HG03108 (cell line): ENCODE data around the gene PPID.
"Not testable (repeated sequence)": the region's sequence is repeated elsewhere in the genome, so short reads cannot be mapped to it uniquely, and the experiment has no call there.

Source experiments
- ATAC-seq: cut with Tn5 transposase; IDR thresholded peaks from one replicate; pipeline ENCODE4 v1.9.1; 2021; ENCODE audit warnings: moderate library complexity; ENCODE audit not compliant: unreplicated experiment

Gene PPID

DNA sequence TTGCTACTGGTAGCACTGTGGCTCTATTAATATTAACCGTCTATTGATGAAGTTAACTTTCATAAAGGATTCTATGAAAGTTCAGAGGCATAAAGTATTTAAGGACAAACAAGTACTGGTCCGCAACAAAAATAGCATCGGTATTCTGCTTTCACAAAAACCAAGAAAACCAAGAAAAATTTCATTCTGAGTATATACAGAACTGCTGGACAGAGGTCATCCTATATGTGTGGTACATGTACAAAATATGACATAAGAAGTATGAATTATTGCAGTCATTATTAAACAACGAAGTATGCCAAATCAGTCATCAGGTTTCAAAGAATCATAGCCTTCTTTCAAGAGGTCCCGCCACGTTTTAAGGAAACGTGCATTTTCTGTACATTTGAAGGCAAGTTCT, 53.9 kb downstream of the PPID start:
- no peak for ATAC-seq

GRCh38 chr4:158667651-158668198, 55.5 kb downstream of the PPID start:
- ATAC-seq: no peak

GRCh38 chr4:158666892-158667291, 56.3 kb downstream of the PPID start:
- no peak for ATAC-seq

GRCh38 chr4:158664806-158665205, 58.4 kb downstream of the PPID start:
- ATAC-seq: no peak

DNA sequence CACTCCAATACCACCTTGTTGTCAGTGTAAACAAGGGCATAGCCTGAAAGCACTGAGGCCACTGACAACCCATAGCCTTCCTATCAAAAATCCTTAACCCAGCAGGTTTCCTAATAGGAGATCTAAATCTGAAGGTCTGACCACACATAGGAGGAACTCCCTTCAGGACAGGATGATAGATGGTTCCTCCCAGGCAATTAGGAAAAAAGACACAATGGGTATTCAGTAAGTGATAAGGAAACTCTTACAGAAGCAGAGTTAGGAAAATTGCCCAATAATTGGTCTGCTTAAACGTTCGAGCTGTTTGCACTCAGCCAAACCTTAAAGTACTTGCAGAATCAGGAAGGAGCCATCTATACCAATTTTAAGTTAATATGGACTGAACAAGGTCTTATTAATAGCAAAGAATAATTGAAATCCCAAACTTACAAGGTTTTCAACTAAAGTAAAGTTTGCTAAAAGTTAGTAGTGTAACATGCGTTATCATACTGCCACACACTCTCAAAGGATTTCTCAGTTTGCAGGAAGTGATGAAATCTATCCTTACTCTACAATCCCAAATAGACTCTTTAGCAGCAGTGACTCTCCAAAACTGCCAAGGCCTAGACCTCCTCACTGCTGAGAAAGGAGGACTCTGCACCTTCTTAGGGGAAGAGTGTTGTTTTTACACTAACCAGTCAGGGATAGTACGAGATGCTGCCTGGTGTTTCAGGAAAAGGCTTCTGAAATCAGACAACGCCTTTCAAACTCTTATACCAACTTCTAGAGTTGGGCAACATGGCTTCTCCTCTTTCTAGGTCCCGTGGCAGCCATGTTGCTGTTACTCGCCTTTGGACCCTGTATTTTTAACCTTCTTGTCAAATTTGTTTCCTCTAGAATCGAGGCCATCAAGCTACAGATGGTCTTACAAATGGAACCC, 59.2 kb downstream of the PPID start:
- not testable (repeated sequence) for ATAC-seq

- ATAC-seq: not testable (repeated sequence)
Observed at GRCh38 chr4:158663255-158663654, 59.9 kb downstream of the PPID start.
